Dermis blood vessel endothelial cell (primary cell): ENCODE results near the gene BCAS3. TPM values are rescaled to one million over a fixed set of nuclear protein-coding genes. Genes with fewer than 3 reads are reported as not detected.
A peak's percentile ranks its signal among the peaks of the same experiment; 100 is the strongest.
"Not testable (repeated sequence)": the region's sequence is repeated elsewhere in the genome, so short reads cannot be mapped to it uniquely, and the experiment has no call there.

Experiments used
- DNase-seq: peaks from one replicate; pipeline ENCODE4 v3.0.0; 2010
- total RNA-seq: library from RNA; depleted of rRNA; stranded (reverse); fragments of >200 nt; gene quantifications from 2 replicates; pipeline ENCODE4 v1.2.3, GENCODE V29; 2014

The BCAS3 gene
- total RNA-seq, 1 donor from 2014 or later = 27.4 TPM

DNA sequence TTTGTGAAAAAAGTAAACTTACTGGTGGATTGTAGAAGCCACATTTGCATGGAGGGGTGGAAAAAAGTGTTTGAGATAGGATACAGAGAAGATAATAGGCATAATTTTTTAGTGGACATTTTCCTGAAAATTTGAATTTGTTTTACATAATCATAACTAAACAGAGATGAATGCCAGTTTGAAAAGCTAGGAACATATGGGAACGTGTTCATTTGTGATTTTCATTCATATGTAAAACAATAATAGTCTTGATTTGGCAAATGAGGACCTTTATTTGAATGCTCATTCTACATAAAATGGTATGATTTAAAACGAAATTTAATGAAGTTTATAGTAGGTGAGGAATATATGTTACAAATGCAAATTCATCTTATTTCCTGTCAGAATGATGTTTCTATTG, 263.9 kb downstream of the BCAS3 start:
- no peak for DNase-seq

DNA sequence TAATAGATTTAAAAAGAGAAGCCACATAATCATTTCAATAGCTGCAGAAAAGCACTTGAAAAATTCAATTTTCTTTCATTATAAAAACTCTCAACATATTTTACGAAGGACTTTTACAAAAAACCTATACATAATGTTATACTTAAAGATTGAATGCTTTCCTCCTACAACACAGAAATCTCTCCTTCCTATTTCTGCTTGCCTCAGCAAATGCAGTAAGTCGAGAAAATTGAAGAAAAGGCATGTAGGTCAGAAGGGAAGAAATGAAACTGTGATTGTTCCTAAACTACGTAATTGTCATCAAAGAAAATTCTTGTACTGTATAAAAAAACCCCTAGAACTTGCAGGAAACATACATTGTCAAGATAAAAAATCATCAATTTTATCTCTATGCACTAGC, 267.1 kb downstream of the BCAS3 start:
- DNase-seq = no peak

- no peak for DNase-seq
Measured at GRCh38 chr17:60947100-60947499, 269.4 kb downstream of the BCAS3 start.

GRCh38 chr17:60947543-60947942, 269.9 kb downstream of the BCAS3 start:
- no peak for DNase-seq

DNA sequence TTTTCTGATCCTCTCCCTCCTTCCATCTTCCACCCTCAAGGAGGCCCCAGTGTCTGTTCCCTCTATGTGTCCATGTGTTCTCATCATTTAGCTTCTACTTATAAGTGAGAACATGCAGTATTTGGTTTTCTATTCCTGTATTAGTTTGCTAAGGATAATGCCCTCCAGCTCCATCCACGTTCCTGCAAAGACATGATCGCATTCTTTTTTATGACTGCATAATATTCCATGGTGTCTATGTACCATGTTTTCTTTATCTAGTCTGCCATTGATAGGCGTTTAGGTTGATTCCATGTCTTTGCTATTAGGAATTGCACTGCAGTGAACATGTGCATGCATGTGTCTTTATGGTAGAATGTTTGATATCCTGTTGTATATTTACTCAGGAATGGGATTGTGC, 275.1 kb downstream of the BCAS3 start:
- no peak for DNase-seq

GRCh38 chr17:60959011-60959410, 281.4 kb downstream of the BCAS3 start:
- no peak for DNase-seq

- DNase-seq = peak; percentile 3
Measured at GRCh38 chr17:60959696-60960095, 282.0 kb downstream of the BCAS3 start.

GRCh38 chr17:60960398-60961065, 282.9 kb downstream of the BCAS3 start:
- DNase-seq = no peak

- DNase-seq = no peak
Measured at GRCh38 chr17:60964160-60964559, 286.5 kb downstream of the BCAS3 start.

- DNase-seq = no peak
Measured at GRCh38 chr17:60968266-60968665, 290.6 kb downstream of the BCAS3 start.

DNA sequence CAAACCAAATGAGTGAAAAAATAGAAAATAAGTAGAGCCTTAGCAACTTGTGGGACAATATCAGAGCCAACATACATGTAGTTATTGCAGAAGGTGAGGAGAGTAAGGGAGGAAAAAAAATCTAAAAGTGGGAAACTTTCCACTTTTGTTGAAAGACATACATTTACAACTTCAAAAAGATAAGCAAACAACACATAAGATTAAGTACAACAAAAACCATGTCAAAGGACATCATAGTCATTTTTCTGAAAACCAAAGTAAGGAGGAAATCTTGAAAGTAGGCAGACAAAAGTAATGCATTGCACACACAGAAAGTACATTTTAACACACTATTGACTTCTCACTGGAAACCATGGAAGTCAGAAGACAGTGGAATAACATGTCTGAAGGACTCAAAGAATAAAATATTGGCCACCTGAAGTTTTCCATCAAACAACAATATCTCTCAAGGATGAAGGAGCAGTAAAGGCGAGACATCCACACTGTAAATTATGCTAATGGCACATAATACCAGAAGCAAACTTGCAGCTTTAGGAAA, 291.9 kb downstream of the BCAS3 start:
- no peak for DNase-seq

GRCh38 chr17:60970741-60971140, 293.1 kb downstream of the BCAS3 start:
- DNase-seq = no peak

DNA sequence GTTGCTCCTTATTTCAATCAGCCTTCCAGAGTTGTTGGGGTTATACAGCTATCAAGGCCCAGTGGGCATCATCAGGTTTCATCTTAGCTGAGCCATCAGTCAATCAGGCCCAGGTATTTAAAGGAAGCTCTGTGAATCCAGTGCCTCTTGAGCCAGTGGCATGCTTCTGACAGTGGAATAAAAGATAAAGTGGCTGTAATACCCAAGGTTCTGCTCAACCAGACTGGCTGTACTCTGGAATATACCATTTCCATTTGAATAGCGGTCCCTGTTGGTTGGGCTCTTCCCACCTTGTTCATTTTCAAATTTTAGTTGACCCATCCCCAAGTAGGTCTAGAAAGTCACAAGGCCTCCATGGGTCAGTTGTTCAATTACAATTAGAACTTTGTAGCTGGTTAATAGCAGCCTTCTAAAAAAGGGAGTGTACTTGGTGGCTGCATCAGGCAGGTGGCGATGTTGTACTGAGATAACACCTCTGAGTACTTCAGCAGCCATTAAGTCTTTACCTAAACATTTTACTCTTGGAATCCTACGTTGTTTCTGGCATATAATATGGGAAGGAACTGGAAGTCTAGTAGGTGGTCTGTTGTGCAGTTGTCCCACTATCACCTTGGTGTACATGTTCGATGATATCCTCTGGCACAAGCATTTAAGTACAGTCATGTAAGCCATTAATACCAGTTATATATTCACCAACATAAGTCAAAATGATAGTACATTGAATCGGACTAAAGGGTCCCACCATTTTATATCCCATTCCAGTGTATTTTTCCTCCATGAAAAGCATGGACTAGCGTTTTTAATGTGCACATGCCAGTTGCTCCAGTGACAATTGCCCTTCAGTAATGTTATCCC, 294.1 kb downstream of the BCAS3 start:
- DNase-seq = peak; percentile 76

DNA sequence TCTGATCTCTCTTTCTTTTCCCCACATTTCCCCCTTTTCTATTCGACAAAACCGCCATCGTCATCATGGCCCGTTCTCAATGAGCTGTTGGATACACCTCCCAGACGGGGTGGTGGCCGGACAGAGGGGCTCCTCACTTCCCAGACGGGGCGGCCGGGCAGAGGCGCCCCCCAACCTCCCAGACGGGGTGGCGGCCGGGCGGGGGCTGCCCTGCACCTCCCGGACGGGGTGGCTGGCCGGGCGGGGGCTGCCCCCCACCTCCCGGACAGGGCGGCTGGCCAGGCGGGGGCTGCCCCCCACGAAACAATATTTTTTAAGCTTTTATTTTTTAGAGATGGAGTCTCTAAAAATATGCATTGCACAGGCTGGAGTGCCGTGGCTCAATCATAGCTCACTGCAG, 299.2 kb downstream of the BCAS3 start:
- not testable (repeated sequence) for DNase-seq

DNA sequence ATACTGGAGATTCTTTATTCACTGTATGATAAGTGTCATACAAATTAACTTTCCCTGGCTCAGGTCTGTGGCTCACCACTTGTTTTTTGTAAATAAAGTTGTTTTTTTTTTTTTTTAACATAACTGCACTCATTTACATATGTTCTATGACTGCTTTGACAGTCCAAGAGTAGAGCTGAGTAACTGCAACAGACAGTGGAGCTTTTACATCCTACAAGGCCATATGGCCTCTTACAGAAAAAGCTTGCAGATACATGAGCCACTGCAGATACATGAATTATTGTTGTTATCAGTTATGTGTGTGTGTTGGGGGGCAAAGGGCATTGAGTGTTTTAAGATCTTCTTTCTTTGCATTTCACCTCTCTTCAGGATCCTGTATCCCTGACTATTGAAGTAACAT, 311.7 kb downstream of the BCAS3 start:
- no peak for DNase-seq

GRCh38 chr17:60989846-60990245, 312.2 kb downstream of the BCAS3 start:
- no peak for DNase-seq

DNA sequence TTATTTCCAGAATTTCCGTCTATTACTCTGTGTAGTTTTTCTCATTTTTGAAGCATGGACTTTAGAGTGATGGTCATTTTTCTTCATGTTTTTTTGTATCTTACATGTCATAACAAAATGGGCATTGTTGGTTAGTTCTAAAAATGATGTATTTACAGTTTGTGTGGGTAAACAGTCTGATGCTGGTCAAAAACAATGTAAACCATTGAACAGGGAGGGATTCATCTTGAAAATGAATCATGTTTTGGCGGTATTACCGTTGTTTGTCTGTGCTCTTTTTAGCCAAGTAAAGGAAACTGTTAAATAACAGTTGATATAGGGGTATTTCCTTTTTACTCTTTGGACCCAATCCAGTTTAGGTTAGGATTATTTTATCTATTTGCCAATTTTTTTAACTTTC, 315.8 kb downstream of the BCAS3 start:
- DNase-seq = no peak

DNA sequence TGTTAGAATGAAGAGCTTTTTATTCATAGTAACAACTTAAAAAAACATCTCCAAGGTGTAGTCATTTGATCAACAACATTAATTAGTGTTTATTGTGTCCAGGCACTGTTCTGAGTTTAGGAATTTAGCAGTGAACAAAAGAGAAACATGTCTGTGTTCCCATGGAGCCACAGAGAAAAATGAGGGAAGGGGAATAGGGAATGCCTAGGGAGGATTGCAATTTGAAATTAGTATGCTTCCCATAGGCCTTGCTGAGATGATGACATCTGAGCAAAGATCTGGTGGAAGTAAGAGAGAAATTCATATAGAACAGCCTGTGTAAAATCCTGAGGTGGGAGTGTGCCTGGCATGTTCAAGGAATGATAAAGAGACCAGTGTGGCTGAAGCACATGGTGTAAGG, 318.0 kb downstream of the BCAS3 start:
- DNase-seq = no peak

DNA sequence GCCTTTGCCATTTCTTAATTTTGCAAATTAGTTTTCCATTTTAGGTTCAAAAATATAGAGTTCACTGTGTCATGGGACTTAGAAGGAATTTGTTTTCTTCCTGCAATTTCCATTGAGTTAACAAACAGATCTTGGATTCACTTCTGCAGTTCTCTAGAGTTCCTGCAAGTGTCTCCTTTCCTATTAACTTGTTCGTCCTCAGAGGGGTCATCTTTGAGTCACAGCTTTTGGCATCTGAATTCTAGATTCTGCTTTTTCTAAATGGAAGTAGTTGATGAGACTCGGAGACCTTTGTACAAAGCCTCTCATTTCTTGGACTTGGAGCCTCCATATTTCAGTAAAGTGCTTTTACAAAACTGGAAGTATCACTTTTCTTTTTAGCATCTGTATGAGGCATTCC, 323.3 kb downstream of the BCAS3 start:
- DNase-seq = peak; percentile 10

GRCh38 chr17:61002316-61002736, 324.7 kb downstream of the BCAS3 start:
- DNase-seq = peak; percentile 66

DNA sequence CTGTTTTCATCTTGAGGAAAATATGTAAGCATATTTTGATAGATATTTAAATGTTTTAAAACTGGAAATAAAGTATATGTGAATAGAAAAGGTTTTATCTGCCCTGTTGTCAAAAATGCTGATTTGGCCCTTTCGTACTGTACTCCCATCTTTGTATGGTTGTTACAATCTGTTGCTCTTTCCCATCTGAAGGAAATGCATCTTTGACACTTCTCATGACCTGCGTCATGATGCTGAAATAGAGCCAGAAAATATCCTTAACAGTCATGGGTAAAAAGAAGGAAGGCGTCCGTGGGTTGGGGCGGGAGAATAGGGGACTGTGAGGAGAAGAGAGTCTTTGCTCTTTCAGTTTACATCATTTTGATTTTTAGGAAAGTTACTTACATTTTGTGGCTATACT, 327.7 kb downstream of the BCAS3 start:
- DNase-seq = no peak

DNA sequence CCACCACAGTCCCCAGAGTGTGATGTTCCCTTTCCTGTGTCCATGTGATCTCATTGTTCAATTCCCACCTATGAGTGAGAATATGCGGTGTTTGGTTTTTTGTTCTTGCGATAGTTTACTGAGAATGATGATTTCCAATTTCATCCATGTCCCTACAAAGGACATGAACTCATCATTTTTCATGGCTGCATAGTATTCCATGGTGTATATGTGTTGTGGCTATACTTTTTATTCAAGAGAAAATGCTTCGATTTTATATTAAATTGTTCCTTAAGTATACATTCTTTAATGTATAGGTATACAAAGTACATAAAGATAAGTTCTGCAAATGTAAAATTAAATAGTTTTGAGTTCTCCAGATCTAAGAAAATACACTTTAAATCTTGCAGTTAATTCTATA, 328.3 kb downstream of the BCAS3 start:
- DNase-seq = not testable (repeated sequence)

GRCh38 chr17:61007980-61008379, 330.3 kb downstream of the BCAS3 start:
- DNase-seq = peak; percentile 5

GRCh38 chr17:61009663-61010062, 332.0 kb downstream of the BCAS3 start:
- peak; percentile 29 for DNase-seq
